A549 treated with GW870086 at 1 μM for 4 hours (cell line): ENCODE measurements around the gene CA6. TPM values are rescaled to one million over a fixed set of nuclear protein-coding genes. Genes with fewer than 3 reads are reported as not detected.

Source experiments
- total RNA-seq: library from RNA; stranded (reverse); fragments of 200-300 nt; extraction: Qiagen RNA extraction; gene quantifications from 5 replicates; pipeline ENCODE4 v1.2.3, GENCODE V29; 2022; ENCODE audit warnings: low read depth

CA6 gene
- not detected in 5 replicates for total RNA-seq

DNA sequence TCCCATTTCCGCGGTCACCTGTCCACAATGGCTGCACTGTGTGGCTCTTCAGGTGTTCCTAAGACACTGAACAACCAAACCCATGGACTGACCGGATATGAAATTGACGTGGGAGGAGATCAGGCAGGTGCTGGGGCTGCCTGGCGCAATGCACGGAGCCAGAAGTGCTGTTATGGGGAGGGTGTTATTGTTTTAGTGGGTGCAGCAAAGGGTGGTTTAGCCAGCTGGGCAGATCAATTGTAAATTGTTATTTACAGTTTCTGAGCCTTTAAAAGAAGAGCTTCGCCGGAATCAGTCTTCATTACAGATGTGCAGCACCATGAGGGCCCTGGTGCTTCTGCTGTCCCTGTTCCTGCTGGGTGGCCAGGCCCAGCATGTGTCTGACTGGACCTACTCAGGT is at the start of gene CA6:
TSS of gene CA6 (plus strand) at position 301 of the 400 bp plus-strand sequence. CDS start at position 320, 19 bp downstream.

Other genes with a start within 250 kb of the CA6 start
- gene RERE, start 128.2 kb upstream of the CA6 start, total RNA-seq: 18.7 to 26.8 TPM (median 26.3 TPM) in 5 replicates
- 2,787 to 2,973 TPM (median 2,894 TPM) in 5 replicates for gene ENO1, start 67.2 kb upstream of the CA6 start, total RNA-seq
- not detected in 5 replicates for gene SLC2A7, start 80.6 kb downstream of the CA6 start, total RNA-seq
- 0.06 to 0.77 TPM (median 0.33 TPM) in 5 replicates for gene SLC2A5, start 123.8 kb downstream of the CA6 start, total RNA-seq
- 3.2 to 9.0 TPM (median 6.9 TPM) in 5 replicates for gene GPR157, start 183.2 kb downstream of the CA6 start, total RNA-seq